ENCODE data around the gene MFAP1.

DNA sequence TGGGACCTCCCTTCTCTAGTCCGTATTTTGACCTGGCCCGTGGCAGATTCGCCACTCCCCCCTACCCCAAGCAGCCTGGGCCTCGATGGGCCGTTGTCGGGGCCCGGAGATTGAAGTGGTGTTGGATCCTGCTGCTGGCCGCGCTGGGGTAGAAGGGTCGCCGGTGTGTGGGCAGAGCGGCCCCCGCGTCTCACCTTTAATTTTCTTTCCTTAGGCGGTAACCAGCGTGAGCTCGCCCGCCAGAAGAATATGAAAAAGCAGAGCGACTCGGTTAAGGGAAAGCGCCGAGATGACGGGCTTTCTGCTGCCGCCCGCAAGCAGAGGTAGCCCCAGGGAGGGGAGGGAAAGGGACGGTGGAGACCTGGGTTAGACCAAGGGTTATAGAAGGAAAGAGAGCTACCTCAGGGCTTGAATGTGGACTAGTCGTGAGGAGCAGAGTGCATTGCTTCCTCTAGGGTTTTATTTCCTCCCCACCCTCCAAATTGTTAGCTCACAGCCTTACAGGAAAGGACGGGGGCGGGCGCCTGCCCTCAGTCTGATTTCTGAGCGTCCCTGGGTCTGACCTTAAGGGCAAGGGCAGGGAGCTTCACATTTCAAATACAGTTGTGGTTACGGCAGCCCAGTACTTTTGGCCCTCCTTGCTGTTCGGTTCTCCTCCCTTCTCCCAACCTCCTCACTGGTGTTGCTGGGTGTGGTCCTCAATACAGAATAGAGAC, 31.6 kb downstream of the MFAP1 start:
- TF ChIP-seq EZH2 (IDR thresholded peaks at IDR 0.05) (no peak), POLR2AphosphoS5 (IDR thresholded peaks at IDR 0.05; ENCODE audit: borderline replicate concordance, low read depth, low read length) (no peak)

Data from SK-N-MC (cell line).